ENCODE data around the gene RRAS2.

RRAS2 gene

GRCh38 chr11:14374922-14375830 is 16.2 kb upstream of the RRAS2 start:
- Histone ChIP-seq H3K27me3 (ENCODE audit: insufficient read depth, poor library complexity, severe bottlenecking) (peaks cover 20% of the 10 kb centered on the region), H3K4me3 (replicated peaks; ENCODE audit: insufficient read depth, low read length) (no peak overlapping the region), H3K27ac (replicated peaks) (no peak overlapping the region)
- TF ChIP-seq CTCF (IDR thresholded peaks at IDR 0.05; ENCODE audit: insufficient read depth, low read length) (no peak), GABPA (IDR thresholded peaks at IDR 0.05; ENCODE audit: low read depth) (no peak), REST (IDR thresholded peaks at IDR 0.05; ENCODE audit: insufficient replicate concordance, low read depth) (no peak), POLR2AphosphoS5 (IDR thresholded peaks at IDR 0.05; ENCODE audit: low read depth) (no peak), SPI1 (IDR thresholded peaks at IDR 0.05; ENCODE audit: borderline replicate concordance, low read depth) (no peak)
- DNase-seq (ENCODE audit: low read depth in 1 of 2, low spot score in 1 of 2) = no peak

GRCh38 chr11:14373941-14374646 is 15.1 kb upstream of the RRAS2 start:
- no peak for DNase-seq (ENCODE audit: low read depth in 1 of 2, low spot score in 1 of 2)
- Histone ChIP-seq H3K27ac (replicated peaks) (no peak overlapping the region), H3K4me3 (replicated peaks; ENCODE audit: insufficient read depth, low read length) (no peak overlapping the region), H3K27me3 (ENCODE audit: insufficient read depth, poor library complexity, severe bottlenecking) (peaks cover 17% of the 10 kb centered on the region)
- TF ChIP-seq SPI1 (IDR thresholded peaks at IDR 0.05; ENCODE audit: borderline replicate concordance, low read depth) (no peak), CTCF (IDR thresholded peaks at IDR 0.05; ENCODE audit: insufficient read depth, low read length) (no peak), REST (IDR thresholded peaks at IDR 0.05; ENCODE audit: insufficient replicate concordance, low read depth) (no peak), POLR2AphosphoS5 (IDR thresholded peaks at IDR 0.05; ENCODE audit: low read depth) (no peak), GABPA (IDR thresholded peaks at IDR 0.05; ENCODE audit: low read depth) (no peak)

- no peak for DNase-seq (ENCODE audit: low read depth in 1 of 2, low spot score in 1 of 2)
- no peak for TF ChIP-seq REST (IDR thresholded peaks at IDR 0.05; ENCODE audit: insufficient replicate concordance, low read depth)
- TF ChIP-seq SPI1 (IDR thresholded peaks at IDR 0.05; ENCODE audit: borderline replicate concordance, low read depth) = no peak
- no peak for TF ChIP-seq POLR2AphosphoS5 (IDR thresholded peaks at IDR 0.05; ENCODE audit: low read depth)
- TF ChIP-seq CTCF (IDR thresholded peaks at IDR 0.05; ENCODE audit: insufficient read depth, low read length) = no peak
- TF ChIP-seq GABPA (IDR thresholded peaks at IDR 0.05; ENCODE audit: low read depth) = no peak
- Histone ChIP-seq H3K4me3 (replicated peaks; ENCODE audit: insufficient read depth, low read length) (no peak overlapping the region), H3K27me3 (ENCODE audit: insufficient read depth, poor library complexity, severe bottlenecking) (peaks cover 2% of the 10 kb centered on the region), H3K27ac (replicated peaks) (no peak overlapping the region)
These were observed 13.0 kb upstream of the RRAS2 start for GRCh38 chr11:14372011-14372410.

Data from HL-60 (cell line).